Measurements from ENCODE around the gene ESYT2. TPM values are rescaled to one million over a fixed set of nuclear protein-coding genes. Genes with fewer than 3 reads are reported as not detected.

ESYT2 gene
- total and polyA plus RNA-seq, 4 donors = 4.9 to 31.7 (median 17.2) TPM

GRCh38 chr7:158824028-158824427 is 5.3 kb downstream of the ESYT2 start:
- Histone ChIP-seq H3K27ac (ENCODE audit: low read depth in 1 of 2, low read length in 2 of 2) (no peak overlapping the region), H3K9me3 (ENCODE audit: control insufficient read depth in 4 of 4, low read length in 3 of 4) (no peaks in the 10 kb centered on the region), H3K4me1 (ENCODE audit: control insufficient read depth in 4 of 4, insufficient read depth in 4 of 4, low read length in 3 of 4) (peaks cover 4 to 10% (median 6%) of the 10 kb centered on the region in 4 donors), H3K9ac (ENCODE audit: low read depth in 1 of 2, low read length in 2 of 2) (no peak overlapping the region), H3K4me3 (ENCODE audit: low read depth in 1 of 3, low read length in 3 of 3) (no peak overlapping the region), H3K36me3 (ENCODE audit: control insufficient read depth in 4 of 4, insufficient read depth in 3 of 4, low read depth in 1 of 4, low read length in 3 of 4) (no peaks in the 10 kb centered on the region), H3K27me3 (ENCODE audit: control insufficient read depth in 4 of 4, insufficient read depth in 4 of 4, low read length in 3 of 4) (no peaks in the 10 kb centered on the region)
- no peak for TF ChIP-seq FOXA2 (IDR thresholded peaks at IDR 0.05)
- TF ChIP-seq GABPA (IDR thresholded peaks at IDR 0.05 in 1 of 2, conservative IDR thresholded peaks at IDR 0.05 in 1 of 2) = no peak
- TF ChIP-seq JUND (IDR thresholded peaks at IDR 0.05) = no peak
- no peak for TF ChIP-seq MAX (IDR thresholded peaks at IDR 0.05)
- no peak for TF ChIP-seq RAD21 (IDR thresholded peaks at IDR 0.05)
- TF ChIP-seq EGR1 (IDR thresholded peaks at IDR 0.05; ENCODE audit: low read depth in 2 of 2) = no peak
- no peak for TF ChIP-seq TAF1 (conservative IDR thresholded peaks at IDR 0.05)
- TF ChIP-seq NR2F2 (IDR thresholded peaks at IDR 0.05) = no peak
- no peak for TF ChIP-seq SP1 (IDR thresholded peaks at IDR 0.05)
- TF ChIP-seq ATF3 (IDR thresholded peaks at IDR 0.05) = no peak
- 61% methylated on average over 4 of the region's 4 CpGs for WGBS
- DNase-seq (ENCODE audit: low spot score) = no peak

GRCh38 chr7:158821171-158822031 is 7.9 kb downstream of the ESYT2 start:
- Histone ChIP-seq H3K4me1 (ENCODE audit: control insufficient read depth in 4 of 4, insufficient read depth in 4 of 4, low read length in 3 of 4) (peaks cover 0 to 16% (median 5%) of the 10 kb centered on the region in 4 donors), H3K9me3 (ENCODE audit: control insufficient read depth in 4 of 4, low read length in 3 of 4) (no peaks in the 10 kb centered on the region), H3K27me3 (ENCODE audit: control insufficient read depth in 4 of 4, insufficient read depth in 4 of 4, low read length in 3 of 4) (no peaks in the 10 kb centered on the region), H3K36me3 (ENCODE audit: control insufficient read depth in 4 of 4, insufficient read depth in 3 of 4, low read depth in 1 of 4, low read length in 3 of 4) (no peaks in the 10 kb centered on the region), H3K27ac (ENCODE audit: low read depth in 1 of 2, low read length in 2 of 2) (no peak overlapping the region), H3K9ac (ENCODE audit: low read depth in 1 of 2, low read length in 2 of 2) (no peak overlapping the region), H3K4me3 (ENCODE audit: low read depth in 1 of 3, low read length in 3 of 3) (no peak overlapping the region)
- WGBS = 84% methylated on average over 14 of the region's 14 CpGs
- TF ChIP-seq ZBTB33 (IDR thresholded peaks at IDR 0.05) = no peak
- TF ChIP-seq HNF4A (conservative IDR thresholded peaks at IDR 0.05) = no peak
- TF ChIP-seq FOXA2 (IDR thresholded peaks at IDR 0.05) = no peak
- no peak for TF ChIP-seq MAX (IDR thresholded peaks at IDR 0.05)
- DNase-seq (ENCODE audit: low spot score) = no peak

- no peaks in the 10 kb centered on the region for H3K36me3 ChIP-seq (ENCODE audit: control insufficient read depth in 4 of 4, insufficient read depth in 3 of 4, low read depth in 1 of 4, low read length in 3 of 4)
- peaks cover 0 to 16% (median 8%) of the 10 kb centered on the region in 4 donors for H3K4me1 ChIP-seq (ENCODE audit: control insufficient read depth in 4 of 4, insufficient read depth in 4 of 4, low read length in 3 of 4)
- H3K9ac ChIP-seq (ENCODE audit: low read depth in 1 of 2, low read length in 2 of 2) = no peak overlapping the region
- H3K27me3 ChIP-seq (ENCODE audit: control insufficient read depth in 4 of 4, insufficient read depth in 4 of 4, low read length in 3 of 4) = no peaks in the 10 kb centered on the region
- no peak for DNase-seq (ENCODE audit: low spot score)
- WGBS = 93% methylated on average over 3 of the region's 3 CpGs
- H3K4me3 ChIP-seq (ENCODE audit: low read depth in 1 of 3, low read length in 3 of 3) = no peak overlapping the region
- H3K27ac ChIP-seq (ENCODE audit: low read depth in 1 of 2, low read length in 2 of 2) = no peak overlapping the region
- H3K9me3 ChIP-seq (ENCODE audit: control insufficient read depth in 4 of 4, low read length in 3 of 4) = no peaks in the 10 kb centered on the region
- TF ChIP-seq TAF1 (conservative IDR thresholded peaks at IDR 0.05) = no peak
- no peak for TF ChIP-seq HNF4A (conservative IDR thresholded peaks at IDR 0.05)
- TF ChIP-seq HNF4G (IDR thresholded peaks at IDR 0.05) = no peak
- no peak for TF ChIP-seq RAD21 (IDR thresholded peaks at IDR 0.05)
- TF ChIP-seq ZBTB33 (IDR thresholded peaks at IDR 0.05) = no peak
- no peak for TF ChIP-seq GABPA (IDR thresholded peaks at IDR 0.05 in 1 of 2, conservative IDR thresholded peaks at IDR 0.05 in 1 of 2)
- TF ChIP-seq SP1 (IDR thresholded peaks at IDR 0.05) = no peak
- no peak for TF ChIP-seq RXRA (IDR thresholded peaks at IDR 0.05)
- no peak for TF ChIP-seq NR2F2 (IDR thresholded peaks at IDR 0.05)
- no peak for TF ChIP-seq FOXA1 (IDR thresholded peaks at IDR 0.05)
- TF ChIP-seq ATF3 (IDR thresholded peaks at IDR 0.05) = no peak
- no peak for TF ChIP-seq CTCF (IDR thresholded peaks at IDR 0.05; ENCODE audit: low read depth, low read length, missing input control)
- TF ChIP-seq EGR1 (IDR thresholded peaks at IDR 0.05; ENCODE audit: low read depth in 2 of 2) = no peak
- TF ChIP-seq FOXA2 (IDR thresholded peaks at IDR 0.05) = no peak
- TF ChIP-seq JUND (IDR thresholded peaks at IDR 0.05) = no peak
- no peak for TF ChIP-seq YY1 (IDR thresholded peaks at IDR 0.05)
- TF ChIP-seq MAX (IDR thresholded peaks at IDR 0.05) = no peak
These were observed 8.7 kb downstream of the ESYT2 start for GRCh38 chr7:158820656-158821055.
